A673 (cell line): ENCODE measurements around the gene ALKAL2. TPM values are rescaled to one million over a fixed set of nuclear protein-coding genes. Genes with fewer than 3 reads are reported as not detected.

ENCODE experiments used
- BruUV-seq: library from RNA; stranded (reverse); fragments of 400-500 nt; replicated peaks from 2 replicates; lab custom pipeline; 2021; lab: Mats Ljungman, UMichigan
- CTCF ChIA-PET: fragments of 300-600 bp; sonication (Branson Sonifier 250); formaldehyde crosslinking; loops from one replicate; lab custom pipeline; 2022; ENCODE audit warnings: antibody characterized with exemption; lab: Charles Lee
- POLR2A ChIA-PET: fragments of 300-600 bp; sonication (Branson Sonifier 250); formaldehyde crosslinking; loops from one replicate; lab custom pipeline; 2022; ENCODE audit warnings: antibody characterized with exemption; ENCODE audit not compliant: low non-redundant PET; lab: Charles Lee
- DNase-seq: peaks from one replicate; pipeline ENCODE4 v3.0.0-alpha.2; 2015; ENCODE audit warnings: low spot score
- H3K27ac ChIP-seq: fragments of 200-600 bp; sonication (generic); 2 replicates; pipeline ENCODE4 v1.5.1; 2016; ENCODE audit warnings: mixed run types, low read depth, mild to moderate bottlenecking, mixed read lengths, antibody characterized with exemption, low read length; ENCODE audit not compliant: poor library complexity, severe bottlenecking
- H3K27me3 ChIP-seq: fragments of 200-600 bp; sonication (generic); replicated peaks from 2 replicates; pipeline ENCODE4 v1.6.1; 2017; ENCODE audit warnings: mixed run types, low read depth, mild to moderate bottlenecking, mixed read lengths, antibody characterized with exemption, low read length; ENCODE audit not compliant: insufficient read depth, poor library complexity
- H3K36me3 ChIP-seq: fragments of 200-600 bp; sonication (generic); 2 replicates; pipeline ENCODE4 v1.6.1; 2016; ENCODE audit warnings: mixed run types, mild to moderate bottlenecking, mixed read lengths, antibody characterized with exemption, low read length; ENCODE audit not compliant: insufficient read depth, poor library complexity, severe bottlenecking
- H3K4me1 ChIP-seq: fragments of 200-600 bp; sonication (generic); 2 replicates; pipeline ENCODE4 v1.6.1; 2017; ENCODE audit warnings: mixed run types, mild to moderate bottlenecking, mixed read lengths, antibody characterized with exemption, low read length; ENCODE audit not compliant: insufficient read depth, poor library complexity, severe bottlenecking
- H3K4me3 ChIP-seq: fragments of 200-600 bp; sonication (generic); 2 replicates; pipeline ENCODE4 v1.5.1; 2016; ENCODE audit warnings: low read depth, mixed run types, mild to moderate bottlenecking, mixed read lengths, low read length; ENCODE audit not compliant: poor library complexity, severe bottlenecking
- H3K9me3 ChIP-seq: fragments of 200-600 bp; sonication (generic); 2 replicates; pipeline ENCODE4 v1.6.1; 2016; ENCODE audit warnings: mixed run types, low read depth, mild to moderate bottlenecking, mixed read lengths, antibody characterized with exemption, low read length; ENCODE audit not compliant: poor library complexity, severe bottlenecking
- EZH2 ChIP-seq: fragments of 200-600 bp; sonication (generic); IDR thresholded peaks from 2 replicates; pipeline ENCODE4 v1.6.1; 2017; ENCODE audit warnings: borderline replicate concordance, low read depth, mild to moderate bottlenecking, mixed read lengths, antibody characterized with exemption, low read length; ENCODE audit not compliant: poor library complexity, severe bottlenecking
- intact Hi-C: fragments of 100-400 bp; cut with micrococcal nuclease; formaldehyde crosslinking; loops from one replicate; pipeline ENCODE4 v1.10.0; 2022; ENCODE audit not compliant: unreplicated experiment
- total RNA-seq: library from RNA; stranded (reverse); gene quantifications from 2 replicates; pipeline ENCODE4 v1.2.3, GENCODE V29; 2021
- TF ChIP-seq, protein P1 (sequence below): fragments of 300-800, 200-600 bp; sonication (generic); conservative IDR thresholded peaks from 2 replicates; pipeline ENCODE4 v1.5.1; 2017; ENCODE audit warnings: low read depth, mild to moderate bottlenecking, antibody characterized with exemption, low read length, moderate library complexity, mixed read lengths

ALKAL2 gene
- total RNA-seq, 1 experiment from 2014 or later = not detected

DNA sequence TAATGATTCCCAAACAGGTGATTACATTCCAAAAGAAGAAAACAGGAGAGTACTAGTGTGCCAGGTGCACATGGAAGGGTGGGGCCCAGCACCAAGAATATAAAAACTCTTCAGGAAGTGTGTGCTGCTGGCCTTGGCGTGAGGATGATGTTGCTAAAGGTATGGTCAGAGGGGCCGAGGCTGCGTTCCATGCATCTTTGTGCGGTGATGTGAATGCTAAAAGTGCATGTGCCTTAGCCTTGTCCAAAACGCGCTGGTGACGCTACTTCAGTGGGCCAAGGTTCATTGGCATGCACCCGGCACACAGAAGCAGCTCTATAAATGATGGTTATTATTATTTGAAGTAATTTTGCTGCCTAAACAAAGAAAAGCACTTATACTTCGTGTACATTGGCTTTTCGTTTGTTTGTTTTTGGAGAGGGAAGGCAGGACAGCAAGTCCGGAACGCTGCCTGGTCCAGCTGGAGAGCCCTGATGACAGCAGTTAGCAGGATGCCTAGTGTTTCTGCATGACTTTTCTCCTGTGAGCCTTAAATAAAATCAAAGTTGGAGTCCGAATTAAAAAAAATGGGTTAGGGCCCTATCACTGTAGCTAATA is 2.9 kb downstream of the ALKAL2 start:
- Histone ChIP-seq H3K36me3 (peaks cover 10% of the 10 kb centered on the region), H3K4me1 (no peaks in the 10 kb centered on the region), H3K27ac (no peak overlapping the region), H3K27me3 (peaks cover 32% of the 10 kb centered on the region), H3K9me3 (no peaks in the 10 kb centered on the region), H3K4me3 (no peak overlapping the region)
- ChIA-PET CTCF (no interaction called here), POLR2A (no interaction called here)
- no peak for TF ChIP-seq EZH2
- TF ChIP-seq, protein P1, sequence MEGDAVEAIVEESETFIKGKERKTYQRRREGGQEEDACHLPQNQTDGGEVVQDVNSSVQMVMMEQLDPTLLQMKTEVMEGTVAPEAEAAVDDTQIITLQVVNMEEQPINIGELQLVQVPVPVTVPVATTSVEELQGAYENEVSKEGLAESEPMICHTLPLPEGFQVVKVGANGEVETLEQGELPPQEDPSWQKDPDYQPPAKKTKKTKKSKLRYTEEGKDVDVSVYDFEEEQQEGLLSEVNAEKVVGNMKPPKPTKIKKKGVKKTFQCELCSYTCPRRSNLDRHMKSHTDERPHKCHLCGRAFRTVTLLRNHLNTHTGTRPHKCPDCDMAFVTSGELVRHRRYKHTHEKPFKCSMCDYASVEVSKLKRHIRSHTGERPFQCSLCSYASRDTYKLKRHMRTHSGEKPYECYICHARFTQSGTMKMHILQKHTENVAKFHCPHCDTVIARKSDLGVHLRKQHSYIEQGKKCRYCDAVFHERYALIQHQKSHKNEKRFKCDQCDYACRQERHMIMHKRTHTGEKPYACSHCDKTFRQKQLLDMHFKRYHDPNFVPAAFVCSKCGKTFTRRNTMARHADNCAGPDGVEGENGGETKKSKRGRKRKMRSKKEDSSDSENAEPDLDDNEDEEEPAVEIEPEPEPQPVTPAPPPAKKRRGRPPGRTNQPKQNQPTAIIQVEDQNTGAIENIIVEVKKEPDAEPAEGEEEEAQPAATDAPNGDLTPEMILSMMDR = no peak
- no peak for DNase-seq
- TSS peak; percentile 10 for BruUV-seq
- intact Hi-C loops = no loop called here

DNA sequence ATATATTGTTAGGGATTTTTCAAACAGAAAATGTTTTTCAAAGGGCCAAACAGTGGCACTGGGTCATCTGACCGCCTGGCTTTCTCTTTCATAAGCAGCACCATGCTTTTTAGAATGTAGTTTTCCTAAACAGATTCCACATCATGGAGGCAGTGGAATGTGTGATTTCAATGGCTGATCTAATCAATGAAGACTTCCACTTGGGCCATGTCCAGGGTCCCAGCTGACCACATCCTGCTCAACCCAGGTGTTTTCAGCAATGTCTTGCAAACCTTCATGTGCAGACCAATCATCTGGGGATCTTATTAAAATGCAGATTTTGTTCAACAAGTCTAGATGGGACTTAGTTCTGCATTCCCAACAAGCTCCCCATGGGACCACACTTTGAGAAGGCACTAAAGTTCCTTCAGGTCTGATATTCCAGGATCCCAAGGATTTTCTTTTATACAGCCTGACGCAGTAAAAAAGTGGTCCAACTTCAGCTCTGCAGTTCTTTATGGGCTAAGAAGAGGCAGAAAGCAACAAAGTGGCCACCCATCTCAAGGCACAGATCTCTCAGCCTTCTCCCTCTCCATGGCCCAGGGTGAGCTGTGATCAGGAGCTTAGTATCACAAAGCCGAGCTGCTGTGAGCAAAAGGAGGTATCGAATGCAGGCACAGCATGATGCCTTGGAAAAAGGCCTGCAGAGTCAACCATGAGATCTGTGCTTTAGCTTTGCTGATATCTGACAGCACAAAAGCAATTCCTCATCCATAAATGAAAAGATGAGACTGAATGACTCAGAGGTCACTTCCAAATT is 3.7 kb downstream of the ALKAL2 start:
- Histone ChIP-seq H3K4me1 (no peaks in the 10 kb centered on the region), H3K27me3 (peaks cover 24% of the 10 kb centered on the region), H3K9me3 (no peaks in the 10 kb centered on the region), H3K27ac (no peak overlapping the region), H3K4me3 (no peak overlapping the region), H3K36me3 (peaks cover 18% of the 10 kb centered on the region)
- BruUV-seq = no TSS peak
- CTCF ChIA-PET = no interaction called here
- intact Hi-C loops = no loop called here
- POLR2A ChIA-PET = no interaction called here
- no peak for DNase-seq
- TF ChIP-seq EZH2 = no peak
- TF ChIP-seq, protein P1 = no peak

DNA sequence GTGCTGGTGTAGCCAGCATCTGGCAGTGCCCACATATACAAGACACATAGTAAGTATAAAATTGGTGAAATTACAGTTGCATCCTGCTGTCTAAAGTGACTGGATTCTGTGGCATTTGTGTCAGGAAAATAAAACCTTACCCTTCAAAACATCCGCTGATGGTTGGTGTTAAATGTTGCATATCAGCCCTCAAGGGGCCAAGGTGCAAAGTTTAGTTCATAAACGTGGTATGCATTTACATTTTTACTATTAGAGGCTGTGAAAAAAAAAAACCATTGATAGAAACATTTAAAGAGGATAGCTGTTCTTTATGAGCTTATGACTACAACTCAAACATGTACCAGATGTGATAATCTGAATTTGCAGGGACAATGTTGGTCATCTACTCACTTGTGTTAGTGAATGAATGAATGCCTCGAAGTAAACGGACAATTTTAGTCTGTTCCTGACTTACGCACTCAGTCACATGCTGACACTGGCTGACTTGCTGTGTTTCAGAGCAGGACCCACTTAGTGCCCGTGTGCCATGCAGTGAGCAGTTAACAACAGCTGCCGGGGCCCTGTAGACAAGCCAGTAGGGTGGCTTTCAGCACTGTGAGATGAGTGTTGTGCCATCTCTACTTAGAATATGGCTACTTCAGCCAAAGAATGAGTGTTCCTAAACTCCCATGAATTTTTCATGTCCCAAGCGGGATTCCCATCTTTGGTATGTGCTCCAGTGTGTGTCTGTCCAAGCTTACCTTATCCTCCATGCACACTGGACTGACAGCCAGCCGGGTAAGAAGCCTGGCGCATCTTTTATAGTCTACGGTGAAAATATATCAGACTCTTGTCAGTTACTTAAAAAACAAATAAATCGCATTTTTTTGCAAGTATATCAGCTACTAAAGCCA is 5.3 kb downstream of the ALKAL2 start:
- Histone ChIP-seq H3K27me3 (peaks cover 14% of the 10 kb centered on the region), H3K9me3 (no peaks in the 10 kb centered on the region), H3K4me1 (no peaks in the 10 kb centered on the region), H3K4me3 (no peak overlapping the region), H3K36me3 (peaks cover 33% of the 10 kb centered on the region), H3K27ac (no peak overlapping the region)
- ChIA-PET POLR2A (no interaction called here), CTCF (no interaction called here)
- intact Hi-C loops = no loop called here
- TF ChIP-seq, protein P1 = no peak
- TF ChIP-seq EZH2 = no peak
- BruUV-seq = no TSS peak
- no peak for DNase-seq
